ENCODE data around the gene NAV3. TPM values are rescaled to one million over a fixed set of nuclear protein-coding genes. Genes with fewer than 3 reads are reported as not detected.

Gene NAV3
- total and polyA plus RNA-seq, 11 donors, result 1.1 to 18.0 (median 5.8) TPM

- no peaks in the 10 kb centered on the region for H3K27me3 ChIP-seq
- no peak overlapping the region for H3K27ac ChIP-seq
- peaks cover 0 to 25% (median 9%) of the 10 kb centered on the region in 12 donors for H3K4me1 ChIP-seq
- no peak for ATAC-seq
- 95 to 99% (median 97%) methylated on average over 1 of the region's 1 CpG for WGBS, 4 donors
- TF ChIP-seq CTCF (IDR thresholded peaks at IDR 0.05), result no peak
- TF ChIP-seq POLR2A (IDR thresholded peaks at IDR 0.05), result no peak
- no peak overlapping the region for H3K4me3 ChIP-seq
- intact Hi-C loops (cut with DNase I), result no loop called here
- H3K36me3 ChIP-seq, result no peaks in the 10 kb centered on the region
- peaks cover 0 to 4% (median 0%) of the 10 kb centered on the region in 12 donors for H3K9me3 ChIP-seq
- no peak for DNase-seq
Observed at GRCh38 chr12:77947746-77948145, 117.1 kb downstream of the NAV3 start.

DNA sequence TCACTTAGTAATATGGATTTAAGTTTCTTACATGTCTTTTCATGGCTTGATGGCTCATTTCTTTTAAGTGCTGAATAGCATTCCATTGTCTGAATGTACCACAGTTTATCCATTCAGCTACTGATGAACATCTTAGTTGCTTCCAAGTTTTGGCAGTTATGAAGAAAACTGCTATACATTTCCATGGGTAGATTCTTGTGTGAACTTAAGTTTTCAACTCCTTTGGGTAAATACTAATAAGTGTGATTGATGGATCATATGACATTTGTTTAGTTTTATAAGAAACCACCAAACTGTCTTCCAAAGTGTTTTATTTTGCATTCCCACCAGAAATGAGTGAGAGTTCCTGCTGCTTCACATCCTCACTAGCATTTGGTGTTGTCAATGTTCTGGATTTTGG, 119.2 kb downstream of the NAV3 start:
- no peak for ATAC-seq

GRCh38 chr12:77953528-77954205, 123.0 kb downstream of the NAV3 start:
- no peak for TF ChIP-seq CTCF (IDR thresholded peaks at IDR 0.05)
- Histone ChIP-seq H3K36me3 (no peaks in the 10 kb centered on the region), H3K27me3 (no peaks in the 10 kb centered on the region), H3K9me3 (no peaks in the 10 kb centered on the region), H3K27ac (no peak overlapping the region), H3K4me1 (no peaks in the 10 kb centered on the region), H3K4me3 (no peak overlapping the region)
- intact Hi-C loops (cut with DNase I), result no loop called here
- 89 to 92% (median 90%) methylated on average over 7 of the region's 7 CpGs for WGBS, 4 donors
- ATAC-seq, result no peak
- no peak for DNase-seq

More for the DNA sequence above, 119.2 kb downstream of the NAV3 start:
- DNase-seq, result no peak
- no peak overlapping the region for H3K4me3 ChIP-seq
- TF ChIP-seq CTCF (IDR thresholded peaks at IDR 0.05) (no peak), POLR2A (IDR thresholded peaks at IDR 0.05) (no peak)
- H3K27ac ChIP-seq, result no peak overlapping the region
- no peaks in the 10 kb centered on the region for H3K36me3 ChIP-seq
- peaks cover 0 to 14% (median 4%) of the 10 kb centered on the region in 12 donors for H3K4me1 ChIP-seq
- no peaks in the 10 kb centered on the region for H3K27me3 ChIP-seq
- intact Hi-C loops (cut with DNase I), result no loop called here
- H3K9me3 ChIP-seq, result no peaks in the 10 kb centered on the region

- H3K27me3 ChIP-seq, result no peaks in the 10 kb centered on the region
- ATAC-seq, result no peak
Observed at GRCh38 chr12:77954206-77954555, 123.5 kb downstream of the NAV3 start.

More at GRCh38 chr12:77954206-77954555, 123.5 kb downstream of the NAV3 start:
- Histone ChIP-seq H3K4me3 (no peak overlapping the region), H3K27ac (no peak overlapping the region), H3K9me3 (no peaks in the 10 kb centered on the region), H3K4me1 (no peaks in the 10 kb centered on the region), H3K36me3 (no peaks in the 10 kb centered on the region)
- TF ChIP-seq POLR2A (IDR thresholded peaks at IDR 0.05) (no peak), CTCF (IDR thresholded peaks at IDR 0.05) (no peak)
- intact Hi-C loops (cut with DNase I), result no loop called here
- WGBS, 4 donors, result 92 to 97% (median 94%) methylated on average over 1 of the region's 1 CpG
- DNase-seq, result no peak
